A549 (cell line): ENCODE data around the gene CD109. TPM values are rescaled to one million over a fixed set of nuclear protein-coding genes. Genes with fewer than 3 reads are reported as not detected.
"Not testable (repeated sequence)": the region's sequence is repeated elsewhere in the genome, so short reads cannot be mapped to it uniquely, and the experiment has no call there.

ENCODE experiments used
- ATAC-seq, 2 experiments: fragments of 200-7000 bp in 1 of 2; fragments of >200 bp in 1 of 2; cut with Nextera tagmentation in 1 of 2; cut with Tn5 transposase in 1 of 2; 3 replicates each; pipeline versions ENCODE4 v1.8.0 to v1.9.1; 2018 to 2020; ENCODE audit warnings: mild to moderate bottlenecking in 1 of 2, moderate library complexity in 1 of 2
- CTCF ChIA-PET: fragments of 300-600 bp; sonication (Branson Sonifier 250); formaldehyde crosslinking; extraction: SDS; loops from one replicate; lab custom pipeline; 2021; ENCODE audit warnings: antibody characterized with exemption, inconsistent platforms; lab: Yijun Ruan, JAX
- POLR2A ChIA-PET: fragments of 350-600 bp; formaldehyde crosslinking; extraction: SDS; loops from one replicate; lab custom pipeline; 2021; ENCODE audit warnings: antibody characterized with exemption, inconsistent platforms; lab: Yijun Ruan, JAX
- DNase-seq, 2 experiments: peaks; one replicate each; pipeline versions ENCODE4 v3.0.0 to v3.0.0-alpha.2; 2011 to 2016; ENCODE audit warnings: low read depth in 1 of 2, low spot score in 1 of 2
- FAIRE-seq: peaks from 2 replicates; lab custom pipeline; 2011; peaks lifted over from hg19 to GRCh38; lab: Jason Lieb, UNC
- H3K27ac ChIP-seq, 2 experiments: fragments of >200 bp; sonication (Bioruptor Twin); formaldehyde crosslinking; 3 replicates each; pipeline ENCODE4 v1.5.1; 2016 to 2017
- H3K4me1 ChIP-seq: fragments of >200 bp; sonication (Bioruptor Twin); formaldehyde crosslinking; 3 replicates; pipeline ENCODE4 v1.6.1; 2016
- H3K4me2 ChIP-seq: fragments of >200 bp; sonication (Bioruptor Twin); formaldehyde crosslinking; 3 replicates; pipeline ENCODE4 v1.6.1; 2016
- H3K4me3 ChIP-seq: fragments of >200 bp; sonication (Bioruptor Twin); formaldehyde crosslinking; 3 replicates; pipeline ENCODE4 v1.5.1; 2016
- H3K9me3 ChIP-seq: fragments of >200 bp; sonication (Bioruptor Twin); formaldehyde crosslinking; 3 replicates; pipeline ENCODE4 v1.6.1; 2016
- BCL3 ChIP-seq: fragments of >200 bp; sonication (Bioruptor Twin); formaldehyde crosslinking; IDR thresholded peaks from 3 replicates; pipeline ENCODE4 v1.6.1; 2016
- CBX2 ChIP-seq: fragments of 200-600 bp; sonication (generic); IDR thresholded peaks from 2 replicates; pipeline ENCODE4 v1.6.1; 2016; ENCODE audit warnings: low read depth, mild to moderate bottlenecking, borderline replicate concordance
- CEBPB ChIP-seq, 2 experiments: fragments of >200 bp in 1 of 2; sonication (Bioruptor Twin) in 1 of 2; formaldehyde crosslinking in 1 of 2; IDR thresholded peaks; 2 replicates each; pipeline ENCODE4 v1.6.1; 2012 to 2016
- FOSB ChIP-seq: fragments of 250-450 bp; sonication (Bioruptor Pico); IDR thresholded peaks from 2 replicates; pipeline ENCODE4 v1.5.0; 2020; ENCODE audit warnings: mild to moderate bottlenecking, moderate library complexity
- FOSL2 ChIP-seq, 2 experiments: fragments of 450-650 bp in 1 of 2; fragments of >200 bp in 1 of 2; sonication (Bioruptor Twin) in 1 of 2; formaldehyde crosslinking; IDR thresholded peaks; 2 replicates each; pipeline versions ENCODE4 v1.5.0 to v1.6.1; 2016 to 2020; ENCODE audit warnings: mild to moderate bottlenecking in 1 of 2, moderate library complexity in 1 of 2
- GATA3 ChIP-seq: IDR thresholded peaks from 2 replicates; pipeline ENCODE4 v1.6.1; 2012; ENCODE audit warnings: borderline replicate concordance
- HDAC2 ChIP-seq: fragments of 200-600 bp; sonication (generic); IDR thresholded peaks from 2 replicates; pipeline ENCODE4 v1.6.1; 2016
- KDM5A ChIP-seq: fragments of 200-600 bp; sonication (generic); IDR thresholded peaks from 2 replicates; pipeline ENCODE4 v1.6.1; 2016; ENCODE audit warnings: antibody characterized with exemption, mild to moderate bottlenecking
- MAFK ChIP-seq: fragments of 450-650 bp; IDR thresholded peaks from 2 replicates; pipeline ENCODE4 v1.6.1; 2014; ENCODE audit not compliant: partially characterized antibody
- MAX ChIP-seq: IDR thresholded peaks from 2 replicates; pipeline ENCODE4 v1.6.1; 2012
- NFE2L2 ChIP-seq: fragments of 150-350 bp; conservative IDR thresholded peaks from 2 replicates; pipeline ENCODE4 v1.6.1; 2014; ENCODE audit warnings: low read length
- NR3C1 ChIP-seq: fragments of >200 bp; sonication (Bioruptor Twin); formaldehyde crosslinking; IDR thresholded peaks from 3 replicates; pipeline ENCODE4 v1.6.1; 2017
- POLR2A ChIP-seq: IDR thresholded peaks from 2 replicates; pipeline ENCODE4 v1.6.1; 2012; ENCODE audit warnings: mild to moderate bottlenecking, low read length
- POLR2AphosphoS2 ChIP-seq: conservative IDR thresholded peaks from 2 replicates; pipeline ENCODE4 v1.6.1; 2012; ENCODE audit warnings: low read length, improper control_type of control experiment, inconsistent platforms
- RAD21 ChIP-seq, 2 experiments: fragments of >200 bp in 1 of 2; sonication (Bioruptor Twin) in 1 of 2; formaldehyde crosslinking in 1 of 2; IDR thresholded peaks in 1 of 2; conservative IDR thresholded peaks in 1 of 2; 2 replicates in 1 of 2; 3 replicates in 1 of 2; pipeline ENCODE4 v1.6.1; 2012 to 2018; ENCODE audit warnings: inconsistent platforms in 1 of 2
- SMC3 ChIP-seq: fragments of >200 bp; sonication (Bioruptor Twin); formaldehyde crosslinking; IDR thresholded peaks from 3 replicates; pipeline ENCODE4 v1.6.1; 2018; ENCODE audit warnings: inconsistent platforms
- SREBF2 ChIP-seq: fragments of 450-650 bp; IDR thresholded peaks from 2 replicates; pipeline ENCODE4 v1.6.1; 2014; ENCODE audit warnings: mild to moderate bottlenecking, moderate library complexity
- TFCP2L1 ChIP-seq: fragments of 250-450 bp; sonication (Bioruptor Pico); IDR thresholded peaks from 2 replicates; pipeline ENCODE4 v1.5.0; 2021; ENCODE audit warnings: mild to moderate bottlenecking
- ZNF302 ChIP-seq: fragments of 250-450 bp; sonication (Bioruptor Pico); IDR thresholded peaks from 2 replicates; pipeline ENCODE4 v1.9.0; 2021; ENCODE audit warnings: inconsistent platforms, mild to moderate bottlenecking, moderate library complexity
- ZSCAN20 ChIP-seq: fragments of 250-450 bp; sonication (Bioruptor Pico); IDR thresholded peaks from 2 replicates; pipeline ENCODE4 v1.8.0; 2022; ENCODE audit warnings: mild to moderate bottlenecking, moderate library complexity
- WGBS: methylation state at CpG from one replicate; pipeline ENCODE4 v1.1.6; 2017; ENCODE audit errors: missing lambda C conversion rate; 5-methylcytosine and 5-hydroxymethylcytosine counted together
- polyA plus RNA-seq, 4 experiments: library from polyadenylated mRNA; depleted of rRNA in 3 of 4; stranded (reverse); fragments of >200 nt; fragmentation: RNase III in 1 of 4; extraction: RNeasy Plus Mini Kit Qiagen cat#74134 plus additional on column Dnase treatment in 1 of 4; gene quantifications; 2 replicates in 3 of 4; 3 replicates in 1 of 4; pipeline ENCODE4 v1.2.3, GENCODE V29; 2011 to 2017
- TF ChIP-seq, protein P1 (sequence below): fragments of >200 bp; sonication (Bioruptor Twin); formaldehyde crosslinking; IDR thresholded peaks from 3 replicates; pipeline ENCODE4 v1.5.1; 2016
- TF ChIP-seq, protein P2 (sequence below): fragments of 200-600 bp; sonication (generic); IDR thresholded peaks from 2 replicates; pipeline ENCODE4 v1.6.1; 2016; ENCODE audit warnings: antibody characterized with exemption, mild to moderate bottlenecking, moderate library complexity

The CD109 gene
- polyA plus RNA-seq, 2 of the 4 experiments (the other 2 are of a cell fraction): 18.3 to 56.7 TPM

DNA sequence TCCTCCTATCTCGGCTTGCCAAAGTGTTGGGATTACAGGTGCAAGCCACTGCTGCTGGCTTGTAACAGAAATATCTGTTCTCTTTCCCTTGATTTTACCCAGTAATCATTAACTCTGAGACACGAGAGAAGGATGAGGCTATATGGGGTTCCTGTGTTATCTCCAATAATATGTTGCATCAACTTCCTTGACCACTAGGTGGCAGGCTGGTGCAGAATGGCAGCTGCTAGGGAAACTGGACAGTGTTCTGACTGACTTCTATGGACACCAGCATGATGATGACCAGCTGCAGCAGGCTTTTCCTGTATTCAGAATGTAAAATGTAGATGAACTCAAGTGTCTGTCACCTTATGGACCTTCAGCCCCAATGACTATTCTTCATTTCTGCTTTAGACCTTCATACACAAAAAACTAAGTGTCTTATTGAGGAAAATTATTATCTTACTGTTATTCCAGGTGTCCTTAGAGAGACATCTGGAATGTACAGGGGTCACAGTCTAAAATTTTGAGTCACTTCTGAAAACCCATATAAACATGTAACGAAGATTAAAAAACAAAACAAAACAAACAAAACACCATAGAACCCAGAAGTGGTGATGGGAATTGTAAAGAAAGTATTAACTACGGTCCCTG, 20.4 kb upstream of the CD109 start:
- Histone ChIP-seq H3K9me3 (no peaks in the 10 kb centered on the region), H3K4me1 (0 out of 3 replicates have a peak, but pooled peaks cover 3% of the 10 kb centered on the region), H3K4me3 (no peak overlapping the region), H3K4me2 (peak overlapping the region; percentile 52), H3K27ac (no peak overlapping the region; a peak in 1 of 6 replicates)
- FAIRE-seq (no peak), DNase-seq (peak; percentile 53 to 77), ATAC-seq (peak; percentile 99 to 100)
- POLR2A ChIA-PET: interaction anchor here (1.2 kb wide), 1 partner anchor 58 kb away, joined by 4 read pairs; no protein-coding TSS in a partner anchor
- 31% methylated on average over 4 of the region's 4 CpGs for WGBS
- TF ChIP-seq SREBF2 (no peak), SMC3 (peak; percentile 83), ZNF302 (no peak), CEBPB (IDR thresholded peaks at IDR 0.05) (peak in 1 of 2 experiments; percentile 35; a peak in 1 of 4 replicates), RAD21 (conservative IDR thresholded peaks at IDR 0.05 in 1 of 2, IDR thresholded peaks at IDR 0.05 in 1 of 2) (peak; percentile 82 to 92), FOSB (no peak)
- TF ChIP-seq, protein P1, sequence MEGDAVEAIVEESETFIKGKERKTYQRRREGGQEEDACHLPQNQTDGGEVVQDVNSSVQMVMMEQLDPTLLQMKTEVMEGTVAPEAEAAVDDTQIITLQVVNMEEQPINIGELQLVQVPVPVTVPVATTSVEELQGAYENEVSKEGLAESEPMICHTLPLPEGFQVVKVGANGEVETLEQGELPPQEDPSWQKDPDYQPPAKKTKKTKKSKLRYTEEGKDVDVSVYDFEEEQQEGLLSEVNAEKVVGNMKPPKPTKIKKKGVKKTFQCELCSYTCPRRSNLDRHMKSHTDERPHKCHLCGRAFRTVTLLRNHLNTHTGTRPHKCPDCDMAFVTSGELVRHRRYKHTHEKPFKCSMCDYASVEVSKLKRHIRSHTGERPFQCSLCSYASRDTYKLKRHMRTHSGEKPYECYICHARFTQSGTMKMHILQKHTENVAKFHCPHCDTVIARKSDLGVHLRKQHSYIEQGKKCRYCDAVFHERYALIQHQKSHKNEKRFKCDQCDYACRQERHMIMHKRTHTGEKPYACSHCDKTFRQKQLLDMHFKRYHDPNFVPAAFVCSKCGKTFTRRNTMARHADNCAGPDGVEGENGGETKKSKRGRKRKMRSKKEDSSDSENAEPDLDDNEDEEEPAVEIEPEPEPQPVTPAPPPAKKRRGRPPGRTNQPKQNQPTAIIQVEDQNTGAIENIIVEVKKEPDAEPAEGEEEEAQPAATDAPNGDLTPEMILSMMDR: peak; percentile 84
- CTCF ChIA-PET: interaction anchor here (0.6 to 7.8 kb wide), 20 partner anchors 9 to 1555 kb away, joined by 3 to 114 read pairs (median 4); partner anchors contain the start of gene SLC17A5

GRCh38 chr6:73679009-73679408, 17.0 kb upstream of the CD109 start:
- H3K4me2 ChIP-seq: no peak overlapping the region
- DNase-seq (no peak), ATAC-seq (no peak), FAIRE-seq (no peak)
- H3K4me3 ChIP-seq: no peak overlapping the region
- H3K27ac ChIP-seq: no peak overlapping the region
- ChIA-PET CTCF (interaction anchor here (0.8 to 7.8 kb wide), 3 partner anchors 52 to 1531 kb away, joined by 3 to 114 read pairs (median 4); no protein-coding TSS in a partner anchor), POLR2A (no interaction called here)
- 0 out of 3 replicates have a peak, but pooled peaks cover 3% of the 10 kb centered on the region for H3K4me1 ChIP-seq
- no peaks in the 10 kb centered on the region for H3K9me3 ChIP-seq
- WGBS: 70% methylated on average over 3 of the region's 3 CpGs
- TF ChIP-seq POLR2AphosphoS2: no peak
- no peak for TF ChIP-seq HDAC2
- no peak for TF ChIP-seq SREBF2
- no peak for TF ChIP-seq MAX
- no peak for TF ChIP-seq POLR2A
- TF ChIP-seq BCL3: no peak
- no peak for TF ChIP-seq TFCP2L1 (CRISPR knock-in tag)
- no peak for TF ChIP-seq RAD21 (conservative IDR thresholded peaks at IDR 0.05 in 1 of 2, IDR thresholded peaks at IDR 0.05 in 1 of 2)
- TF ChIP-seq, all 56 proteins: peak for 0

DNA sequence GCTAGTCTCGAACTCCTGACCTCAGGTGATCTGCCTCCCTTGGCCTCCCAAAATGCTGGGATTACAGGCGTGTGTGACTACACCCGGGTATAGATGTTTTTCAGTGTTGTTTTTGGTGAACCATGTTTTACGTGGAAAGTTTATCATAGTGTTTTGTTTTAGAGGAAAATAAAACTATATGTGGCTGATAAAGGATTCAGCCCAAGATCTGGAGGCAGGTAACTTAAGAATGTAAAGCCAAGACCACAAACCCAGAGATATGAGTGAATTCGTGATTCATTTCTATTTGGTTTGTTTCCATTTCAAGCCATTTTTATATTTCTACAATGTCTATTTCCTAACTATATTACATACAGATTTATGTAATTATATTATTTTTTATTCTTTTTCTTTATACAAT, 16.2 kb upstream of the CD109 start:
- H3K4me2 ChIP-seq, H3K9me3 ChIP-seq, H3K4me3 ChIP-seq, FAIRE-seq, H3K4me1 ChIP-seq, H3K27ac ChIP-seq, ATAC-seq, POLR2A ChIA-PET, DNase-seq: not testable (repeated sequence)
- 61% methylated on average over 5 of the region's 5 CpGs for WGBS
- CTCF ChIA-PET: interaction anchor here (1.7 to 4.1 kb wide), 2 partner anchors 53 to 1530 kb away, joined by 4 to 22 read pairs; no protein-coding TSS in a partner anchor

GRCh38 chr6:73680289-73680918, 15.6 kb upstream of the CD109 start:
- H3K9me3 ChIP-seq: no peaks in the 10 kb centered on the region
- no peak overlapping the region for H3K27ac ChIP-seq
- FAIRE-seq (no peak), ATAC-seq (no peak; a peak in 1 of 6 replicates), DNase-seq (no peak)
- 58% methylated on average over 5 of the region's 5 CpGs for WGBS
- CTCF ChIA-PET: interaction anchor here (1.7 to 4.1 kb wide), 2 partner anchors 52 to 1530 kb away, joined by 4 to 22 read pairs; no protein-coding TSS in a partner anchor
- POLR2A ChIA-PET: no interaction called here
- peak overlapping the region; percentile 21; the same call in 2 of the 3 replicates for H3K4me2 ChIP-seq
- H3K4me3 ChIP-seq: no peak overlapping the region
- H3K4me1 ChIP-seq: 0 out of 3 replicates have a peak, but pooled peaks cover 3% of the 10 kb centered on the region
- TF ChIP-seq FOSL2 (IDR thresholded peaks at IDR 0.05) (no peak), FOSL2 (CRISPR knock-in tag; IDR thresholded peaks at IDR 0.05) (no peak), ZNF302 (no peak), CBX2 (no peak), NR3C1 (no peak), MAFK (no peak), NFE2L2 (no peak), GATA3 (no peak), KDM5A (no peak), ZSCAN20 (no peak)
- TF ChIP-seq, protein P2, sequence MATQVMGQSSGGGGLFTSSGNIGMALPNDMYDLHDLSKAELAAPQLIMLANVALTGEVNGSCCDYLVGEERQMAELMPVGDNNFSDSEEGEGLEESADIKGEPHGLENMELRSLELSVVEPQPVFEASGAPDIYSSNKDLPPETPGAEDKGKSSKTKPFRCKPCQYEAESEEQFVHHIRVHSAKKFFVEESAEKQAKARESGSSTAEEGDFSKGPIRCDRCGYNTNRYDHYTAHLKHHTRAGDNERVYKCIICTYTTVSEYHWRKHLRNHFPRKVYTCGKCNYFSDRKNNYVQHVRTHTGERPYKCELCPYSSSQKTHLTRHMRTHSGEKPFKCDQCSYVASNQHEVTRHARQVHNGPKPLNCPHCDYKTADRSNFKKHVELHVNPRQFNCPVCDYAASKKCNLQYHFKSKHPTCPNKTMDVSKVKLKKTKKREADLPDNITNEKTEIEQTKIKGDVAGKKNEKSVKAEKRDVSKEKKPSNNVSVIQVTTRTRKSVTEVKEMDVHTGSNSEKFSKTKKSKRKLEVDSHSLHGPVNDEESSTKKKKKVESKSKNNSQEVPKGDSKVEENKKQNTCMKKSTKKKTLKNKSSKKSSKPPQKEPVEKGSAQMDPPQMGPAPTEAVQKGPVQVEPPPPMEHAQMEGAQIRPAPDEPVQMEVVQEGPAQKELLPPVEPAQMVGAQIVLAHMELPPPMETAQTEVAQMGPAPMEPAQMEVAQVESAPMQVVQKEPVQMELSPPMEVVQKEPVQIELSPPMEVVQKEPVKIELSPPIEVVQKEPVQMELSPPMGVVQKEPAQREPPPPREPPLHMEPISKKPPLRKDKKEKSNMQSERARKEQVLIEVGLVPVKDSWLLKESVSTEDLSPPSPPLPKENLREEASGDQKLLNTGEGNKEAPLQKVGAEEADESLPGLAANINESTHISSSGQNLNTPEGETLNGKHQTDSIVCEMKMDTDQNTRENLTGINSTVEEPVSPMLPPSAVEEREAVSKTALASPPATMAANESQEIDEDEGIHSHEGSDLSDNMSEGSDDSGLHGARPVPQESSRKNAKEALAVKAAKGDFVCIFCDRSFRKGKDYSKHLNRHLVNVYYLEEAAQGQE: no peak
